GM12891 (cell line): ENCODE results near the gene PCNX2.
A peak's percentile ranks its signal among the peaks of the same experiment; 100 is the strongest.

Experiments used
- DNase-seq: peaks from one replicate; pipeline ENCODE4 v3.0.0; 2011; ENCODE audit warnings: low spot score; ENCODE audit not compliant: insufficient read length
- FAIRE-seq: peaks from 2 replicates; lab custom pipeline; 2011; peaks lifted over from hg19 to GRCh38; lab: Jason Lieb, UNC
- PAX5 ChIP-seq: IDR thresholded peaks from 2 replicates; pipeline ENCODE4 v1.6.1; 2011; ENCODE audit warnings: low read length, moderate library complexity, mild to moderate bottlenecking; ENCODE audit not compliant: insufficient read depth, severe bottlenecking
- POLR2A ChIP-seq: IDR thresholded peaks from 2 replicates; pipeline ENCODE4 v1.6.1; 2011; ENCODE audit warnings: low read depth, low read length, control low read depth
- POLR2AphosphoS5 ChIP-seq: IDR thresholded peaks from 2 replicates; pipeline ENCODE4 v1.6.1; 2011; ENCODE audit warnings: low read depth, low read length, control low read depth
- POU2F2 ChIP-seq: IDR thresholded peaks from 2 replicates; pipeline ENCODE4 v1.6.1; 2011; ENCODE audit warnings: low read depth, mild to moderate bottlenecking, control low read depth, low read length, moderate library complexity
- SPI1 ChIP-seq: IDR thresholded peaks from 2 replicates; pipeline ENCODE4 v1.6.1; 2011; ENCODE audit warnings: low read depth, low read length, control low read depth
- TAF1 ChIP-seq: IDR thresholded peaks from 2 replicates; pipeline ENCODE4 v1.6.1; 2011; ENCODE audit warnings: low read depth, low read length, control low read depth

PCNX2 gene

DNA sequence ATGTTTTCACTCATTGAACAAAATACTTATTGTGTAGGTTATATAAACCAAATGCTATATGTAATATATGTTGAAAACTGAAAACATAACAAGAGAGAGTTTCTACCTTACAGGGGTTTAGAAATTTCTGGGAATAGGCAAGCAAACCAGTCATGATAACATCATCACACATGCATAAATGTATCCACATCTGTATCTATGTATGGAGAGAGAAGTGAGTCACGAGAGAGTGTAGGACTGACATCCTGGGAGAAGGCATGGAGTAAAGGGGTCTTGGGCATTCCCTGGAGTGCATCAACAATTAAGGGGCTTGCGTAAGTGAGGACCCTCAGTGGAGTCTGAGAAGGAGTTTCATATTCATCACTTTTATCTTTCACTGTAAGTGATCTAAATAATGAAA is 65.5 kb downstream of the PCNX2 start:
- DNase-seq (no peak), FAIRE-seq (no peak)
- TF ChIP-seq POU2F2 (no peak), PAX5 (no peak), POLR2A (no peak), SPI1 (no peak), TAF1 (no peak), POLR2AphosphoS5 (no peak)

DNA sequence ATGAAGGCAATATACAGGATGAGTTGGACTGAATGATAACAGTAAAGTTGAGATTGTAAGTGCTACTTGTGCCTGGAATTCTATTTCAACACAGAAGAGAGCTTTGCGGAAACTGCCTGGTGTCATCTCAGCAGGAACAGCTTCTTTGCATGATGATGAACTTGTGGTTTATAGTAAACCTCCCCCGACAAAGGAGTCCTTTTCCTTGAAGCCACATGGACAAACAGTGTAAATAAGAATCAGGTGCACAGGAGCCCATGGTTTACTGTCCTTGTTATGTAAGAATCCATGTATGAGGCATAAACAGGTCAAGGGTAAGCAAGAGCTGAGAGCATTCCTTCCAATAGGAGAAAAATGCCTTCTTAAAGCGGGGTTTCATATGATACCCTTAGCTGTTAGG is 66.2 kb downstream of the PCNX2 start:
- DNase-seq (no peak), FAIRE-seq (peak; percentile 41)
- TF ChIP-seq SPI1 = no peak
- no peak for TF ChIP-seq TAF1
- TF ChIP-seq PAX5 = no peak
- no peak for TF ChIP-seq POLR2AphosphoS5
- TF ChIP-seq POLR2A = no peak
- no peak for TF ChIP-seq POU2F2

DNA sequence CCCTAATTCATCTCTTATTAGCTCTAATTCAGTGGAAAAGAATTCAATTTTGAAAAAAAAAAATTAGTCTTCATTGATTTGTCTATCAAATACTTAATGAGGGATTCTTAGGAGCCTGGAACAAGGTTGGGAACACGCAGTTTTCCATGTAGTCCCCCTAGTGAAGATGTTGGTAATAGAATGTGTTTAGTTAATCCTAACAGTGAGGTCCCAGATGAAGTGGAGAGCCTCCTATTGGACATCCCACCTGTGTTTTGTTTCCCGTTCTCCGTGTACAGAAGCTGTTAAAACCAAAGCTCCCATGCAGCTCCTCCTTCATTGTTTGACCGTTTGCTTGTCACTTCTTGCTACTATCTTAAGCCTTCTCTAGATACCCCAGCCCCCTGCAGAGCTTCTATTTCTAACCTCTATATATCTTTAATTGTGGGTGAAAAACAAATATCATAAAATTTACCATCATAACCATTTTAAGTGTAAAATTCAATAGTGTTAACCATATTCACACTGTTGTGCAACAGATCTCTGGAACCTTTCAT is 67.5 kb downstream of the PCNX2 start:
- TF ChIP-seq POU2F2 (no peak), POLR2A (no peak), SPI1 (no peak), PAX5 (no peak), TAF1 (no peak), POLR2AphosphoS5 (no peak)
- FAIRE-seq (no peak), DNase-seq (no peak)

DNA sequence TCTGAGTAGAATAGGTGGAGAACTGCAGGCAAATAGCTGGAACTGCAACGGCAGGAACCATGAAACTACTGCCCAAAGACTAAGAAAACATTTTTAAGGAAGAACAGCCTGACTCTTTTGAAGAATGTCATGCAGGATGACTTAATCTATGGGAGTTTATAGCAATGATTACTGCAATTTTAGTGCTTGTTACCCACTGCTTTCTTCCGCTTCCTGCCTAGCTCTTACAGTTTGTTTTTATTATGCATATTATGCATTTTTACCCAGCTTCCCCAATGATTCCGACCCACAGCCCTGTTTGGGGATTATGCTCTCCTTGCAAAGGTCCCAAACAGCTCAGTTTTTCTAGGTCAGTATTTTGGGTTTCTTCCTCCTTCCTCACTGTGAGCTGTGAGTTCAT is 71.2 kb downstream of the PCNX2 start:
- TF ChIP-seq POLR2AphosphoS5 (no peak), PAX5 (no peak), POLR2A (no peak), POU2F2 (no peak), SPI1 (no peak), TAF1 (no peak)

DNA sequence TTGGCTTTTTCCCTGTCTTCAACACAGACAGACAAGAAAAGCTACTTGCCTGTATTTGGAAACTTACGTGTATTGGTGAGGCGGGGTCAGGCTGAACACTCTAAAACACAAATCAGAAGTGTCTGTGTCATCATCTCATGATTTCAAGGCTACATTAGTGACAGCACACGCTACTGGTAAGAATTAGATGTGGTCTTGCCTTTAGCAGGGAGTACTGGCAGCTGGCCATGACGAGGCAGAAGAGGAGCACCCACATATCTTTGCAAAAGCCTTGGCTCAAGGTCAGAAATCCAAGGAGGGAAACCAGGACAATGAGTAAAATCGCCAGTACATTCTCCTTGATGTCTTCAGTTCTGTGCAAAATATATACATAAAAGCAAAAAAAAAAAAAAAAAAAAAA is 77.7 kb downstream of the PCNX2 start:
- FAIRE-seq = no peak

More for the DNA sequence above, 71.2 kb downstream of the PCNX2 start:
- no peak for DNase-seq
- FAIRE-seq = no peak

DNA sequence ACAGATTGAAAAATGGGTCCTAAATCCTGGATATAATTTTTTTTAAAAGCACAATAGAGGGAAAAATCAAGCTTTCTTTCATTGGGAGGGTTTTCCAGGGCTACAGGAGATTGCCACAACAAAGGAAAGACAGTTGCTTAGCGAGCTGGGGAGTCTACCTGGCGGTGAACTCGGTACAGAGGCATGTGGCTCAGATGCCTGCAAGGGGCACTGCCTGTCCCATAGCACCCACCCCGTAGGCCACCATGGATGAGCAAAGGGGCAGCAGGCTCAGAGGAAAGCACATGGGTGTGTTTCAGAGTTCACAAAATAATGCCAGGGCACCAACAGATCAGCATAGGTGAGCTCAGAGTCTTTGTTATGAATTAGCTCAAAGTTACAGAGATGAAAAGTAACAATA is 79.5 kb downstream of the PCNX2 start:
- DNase-seq (no peak), FAIRE-seq (no peak)
- no peak for TF ChIP-seq TAF1

More for the DNA sequence above, 77.7 kb downstream of the PCNX2 start:
- DNase-seq = no peak
- TF ChIP-seq PAX5 = no peak
- no peak for TF ChIP-seq POLR2A
- TF ChIP-seq SPI1 = no peak
- no peak for TF ChIP-seq POU2F2
- TF ChIP-seq POLR2AphosphoS5 = no peak
- no peak for TF ChIP-seq TAF1

DNA sequence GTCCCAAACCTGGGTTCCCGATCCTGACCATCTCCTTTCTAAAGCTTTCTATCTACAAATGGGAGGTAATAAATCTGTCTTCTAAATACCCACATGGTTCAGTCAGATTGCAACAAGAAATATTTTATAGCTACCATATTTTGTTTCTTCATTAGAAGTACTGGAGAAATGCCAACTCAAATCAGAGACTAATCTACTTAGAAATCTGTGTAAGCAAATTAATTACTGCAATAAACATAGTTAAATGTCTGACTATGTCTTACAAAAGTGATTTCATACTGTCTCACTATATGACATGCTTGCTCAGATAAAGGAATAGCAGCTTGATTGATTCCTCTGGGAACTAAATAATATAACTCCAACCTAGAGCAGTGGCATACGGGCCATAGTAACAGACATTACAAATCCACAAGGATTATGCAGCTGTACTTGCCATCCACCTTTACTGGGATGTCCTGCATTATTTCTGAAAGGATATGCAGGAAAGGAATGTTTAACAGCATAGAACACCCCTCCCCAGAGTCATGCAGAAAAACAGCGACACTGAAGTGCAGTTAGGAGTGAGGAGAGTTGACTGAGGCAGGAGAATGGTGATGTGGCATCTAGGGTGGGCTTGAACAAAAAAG is 80.3 kb downstream of the PCNX2 start:
- DNase-seq = no peak
- no peak for TF ChIP-seq PAX5
- TF ChIP-seq POLR2A = no peak
- TF ChIP-seq POLR2AphosphoS5 = no peak
- TF ChIP-seq TAF1 = no peak
- no peak for TF ChIP-seq SPI1
- no peak for TF ChIP-seq POU2F2

DNA sequence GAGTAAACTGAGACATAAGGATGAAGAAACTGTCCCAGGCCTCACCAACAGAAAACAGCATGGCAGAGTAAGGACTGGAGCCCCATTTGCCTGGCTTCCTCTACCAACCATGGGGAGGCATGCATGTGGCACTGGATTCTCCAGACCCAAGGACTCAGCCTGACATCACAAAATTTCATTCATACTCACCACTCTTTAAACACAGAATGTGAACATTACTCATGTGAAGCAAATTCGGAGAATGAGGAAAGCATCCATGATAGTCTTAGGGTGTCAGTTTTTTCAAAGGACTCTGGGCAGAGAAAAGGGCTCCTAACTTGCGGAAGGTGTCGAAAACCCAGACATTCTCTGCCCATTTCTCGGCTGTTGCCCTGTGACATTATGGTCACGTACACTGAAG is 83.9 kb downstream of the PCNX2 start:
- FAIRE-seq = no peak
- no peak for TF ChIP-seq POLR2A
- no peak for TF ChIP-seq POLR2AphosphoS5
- no peak for TF ChIP-seq SPI1
- TF ChIP-seq POU2F2 = no peak
- no peak for TF ChIP-seq TAF1
- TF ChIP-seq PAX5 = no peak
- no peak for DNase-seq

More for the DNA sequence above, 80.3 kb downstream of the PCNX2 start:
- FAIRE-seq = no peak

DNA sequence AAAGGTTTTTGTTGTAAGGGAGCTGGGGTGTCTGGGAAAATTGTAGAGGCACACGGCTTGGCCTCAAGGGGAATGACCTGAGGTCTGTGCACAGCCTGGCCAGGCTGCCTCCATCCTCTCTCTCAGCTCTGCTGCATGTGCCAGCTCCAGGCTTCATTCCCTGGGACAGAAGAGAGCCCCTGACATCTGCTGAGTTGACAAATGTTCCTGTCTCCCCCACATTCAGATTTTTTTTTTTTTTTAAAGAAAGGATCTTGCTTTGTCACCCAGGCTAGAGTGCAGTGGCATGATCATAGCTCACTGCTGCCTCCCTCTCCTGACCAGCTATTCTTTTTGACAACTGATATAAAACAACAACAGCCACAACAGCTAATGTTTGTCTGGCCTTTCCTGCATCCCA is 84.4 kb downstream of the PCNX2 start:
- no peak for FAIRE-seq
- no peak for DNase-seq
- TF ChIP-seq POU2F2 (no peak), TAF1 (no peak), POLR2A (no peak), PAX5 (no peak), POLR2AphosphoS5 (no peak), SPI1 (no peak)

DNA sequence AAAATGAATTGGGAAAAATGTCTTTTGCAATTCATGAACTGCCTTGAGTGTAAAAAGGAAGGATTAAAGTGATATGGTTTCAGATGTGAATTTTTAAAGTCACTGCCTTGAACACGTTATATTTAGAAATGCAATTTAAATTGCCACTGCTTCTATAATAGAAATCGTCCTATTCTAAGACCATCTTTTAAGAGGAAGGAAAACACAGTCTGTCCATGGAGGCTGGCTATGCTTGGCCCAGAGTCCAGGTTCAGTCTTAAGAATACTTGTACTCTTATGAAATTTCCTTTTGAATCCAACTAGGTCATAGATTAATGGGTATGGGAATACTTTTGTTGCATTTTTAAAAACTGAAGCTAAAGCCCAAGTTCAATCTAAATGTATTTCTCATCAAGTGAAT is 86.0 kb downstream of the PCNX2 start:
- TF ChIP-seq POLR2AphosphoS5 (no peak), POU2F2 (no peak), POLR2A (no peak), TAF1 (no peak), PAX5 (no peak), SPI1 (no peak)
- DNase-seq = no peak
- no peak for FAIRE-seq
